Parathyroid adenoma (tissue), 2 donors: ENCODE data around the gene ATP5PB.
A peak's percentile ranks its signal among the peaks of the same experiment; 100 is the strongest.

Experiments
- H2AFZ ChIP-seq: fragments of 300-600 bp; sonication (generic); one replicate; pipeline ENCODE4 v1.7.0; 2017; ENCODE audit warnings: antibody characterized with exemption, mild to moderate bottlenecking
- H3K27ac ChIP-seq: fragments of 300-600 bp; sonication (generic); one replicate; pipeline ENCODE4 v1.7.0; 2017
- H3K27me3 ChIP-seq: fragments of 300-600 bp; sonication (generic); one replicate; pipeline ENCODE4 v1.7.0; 2017; ENCODE audit warnings: low read length; ENCODE audit not compliant: control insufficient read depth, insufficient read depth
- H3K36me3 ChIP-seq: fragments of 300-600 bp; sonication (generic); one replicate; pipeline ENCODE4 v1.7.0; 2017; ENCODE audit warnings: low read length; ENCODE audit not compliant: control insufficient read depth, insufficient read depth
- H3K4me1 ChIP-seq: fragments of 300-600 bp; sonication (generic); one replicate; pipeline ENCODE4 v1.7.0; 2017; ENCODE audit warnings: control low read depth
- H3K4me2 ChIP-seq: fragments of 300-600 bp; sonication (generic); one replicate; pipeline ENCODE4 v1.7.0; 2017; ENCODE audit warnings: low read length
- H3K4me3 ChIP-seq: fragments of 300-600 bp; sonication (generic); one replicate; pipeline ENCODE4 v1.7.0; 2017; ENCODE audit warnings: low read depth, low read length
- H3K79me2 ChIP-seq: fragments of 300-600 bp; sonication (generic); one replicate; pipeline ENCODE4 v1.7.0; 2017; ENCODE audit warnings: control low read depth
- H3K9ac ChIP-seq: fragments of 300-600 bp; sonication (generic); one replicate; pipeline ENCODE4 v1.7.0; 2017; ENCODE audit warnings: mild to moderate bottlenecking
- H3K9me3 ChIP-seq: fragments of 300-600 bp; sonication (generic); one replicate; pipeline ENCODE4 v1.7.0; 2017; ENCODE audit warnings: low read length; ENCODE audit not compliant: control insufficient read depth
- TF ChIP-seq, protein P1 (sequence below): fragments of 300-600 bp; sonication (generic); IDR thresholded peaks from one replicate; pipeline ENCODE4 v1.7.0; 2017; ENCODE audit warnings: antibody characterized with exemption, mild to moderate bottlenecking
- donor health status: primary hyperparathyroidism.

Gene ATP5PB

DNA sequence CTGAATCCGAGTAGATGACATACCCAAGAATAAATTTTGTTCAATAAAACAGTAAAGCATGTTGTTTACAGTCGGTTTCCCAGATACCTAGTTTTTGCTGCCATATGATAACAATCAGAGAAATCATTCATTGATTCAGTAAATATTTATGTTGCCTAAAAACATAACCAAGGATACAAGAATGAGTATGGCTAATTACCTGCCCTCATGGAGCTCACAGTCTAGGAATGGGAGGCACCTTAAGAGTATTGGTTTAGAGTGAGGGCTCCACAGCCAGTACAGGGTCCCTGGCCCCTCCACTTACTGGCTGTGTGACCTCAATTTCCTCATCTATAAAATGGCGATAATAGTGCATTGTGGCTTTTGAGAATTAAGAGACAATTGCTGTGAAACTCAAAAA lies 921 bp downstream of the ATP5PB start:
- Histone ChIP-seq H3K27me3 (no peaks in the 10 kb centered on the region), H3K27ac (no peak overlapping the region), H2AFZ (no peak overlapping the region), H3K79me2 (peaks cover 6% of the 10 kb centered on the region), H3K36me3 (no peaks in the 10 kb centered on the region), H3K4me1 (peaks cover 8% of the 10 kb centered on the region), H3K9ac (no peak overlapping the region), H3K4me2 (peak overlapping the region; percentile 80), H3K9me3 (no peaks in the 10 kb centered on the region), H3K4me3 (peak overlapping the region; percentile 100)
- TF ChIP-seq, protein P1, sequence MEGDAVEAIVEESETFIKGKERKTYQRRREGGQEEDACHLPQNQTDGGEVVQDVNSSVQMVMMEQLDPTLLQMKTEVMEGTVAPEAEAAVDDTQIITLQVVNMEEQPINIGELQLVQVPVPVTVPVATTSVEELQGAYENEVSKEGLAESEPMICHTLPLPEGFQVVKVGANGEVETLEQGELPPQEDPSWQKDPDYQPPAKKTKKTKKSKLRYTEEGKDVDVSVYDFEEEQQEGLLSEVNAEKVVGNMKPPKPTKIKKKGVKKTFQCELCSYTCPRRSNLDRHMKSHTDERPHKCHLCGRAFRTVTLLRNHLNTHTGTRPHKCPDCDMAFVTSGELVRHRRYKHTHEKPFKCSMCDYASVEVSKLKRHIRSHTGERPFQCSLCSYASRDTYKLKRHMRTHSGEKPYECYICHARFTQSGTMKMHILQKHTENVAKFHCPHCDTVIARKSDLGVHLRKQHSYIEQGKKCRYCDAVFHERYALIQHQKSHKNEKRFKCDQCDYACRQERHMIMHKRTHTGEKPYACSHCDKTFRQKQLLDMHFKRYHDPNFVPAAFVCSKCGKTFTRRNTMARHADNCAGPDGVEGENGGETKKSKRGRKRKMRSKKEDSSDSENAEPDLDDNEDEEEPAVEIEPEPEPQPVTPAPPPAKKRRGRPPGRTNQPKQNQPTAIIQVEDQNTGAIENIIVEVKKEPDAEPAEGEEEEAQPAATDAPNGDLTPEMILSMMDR, result no peak

DNA sequence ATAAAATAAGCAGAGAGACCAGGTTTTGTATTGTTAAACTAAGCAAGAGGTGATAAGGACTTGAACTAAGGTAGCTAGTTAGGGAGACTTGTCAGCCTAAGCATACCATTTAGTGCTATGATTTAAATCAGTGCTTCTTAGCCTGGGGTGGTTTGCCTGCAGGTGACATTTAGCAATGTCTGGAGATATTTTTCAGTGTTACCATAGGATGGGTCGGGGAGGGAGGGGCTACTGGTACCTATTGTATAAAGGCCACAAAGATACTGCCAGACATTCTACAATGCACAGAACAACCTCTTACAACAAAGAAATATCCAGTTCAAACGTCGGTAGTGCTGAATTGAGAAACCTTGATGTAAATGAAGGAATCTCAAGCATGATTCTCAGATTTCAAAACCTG lies 3.3 kb downstream of the ATP5PB start:
- Histone ChIP-seq H3K79me2 (peaks cover 6% of the 10 kb centered on the region), H3K27ac (no peak overlapping the region), H3K4me3 (no peak overlapping the region), H3K4me1 (peaks cover 8% of the 10 kb centered on the region), H3K27me3 (no peaks in the 10 kb centered on the region), H3K36me3 (no peaks in the 10 kb centered on the region), H2AFZ (no peak overlapping the region), H3K4me2 (no peak overlapping the region), H3K9ac (no peak overlapping the region), H3K9me3 (no peaks in the 10 kb centered on the region)
- TF ChIP-seq, protein P1, result no peak

GRCh38 chr1:111453706-111454105 lies 4.4 kb downstream of the ATP5PB start:
- Histone ChIP-seq H3K36me3 (no peaks in the 10 kb centered on the region), H3K9me3 (no peaks in the 10 kb centered on the region)
- TF ChIP-seq, protein P1, result no peak

GRCh38 chr1:111454859-111455641 lies 5.8 kb downstream of the ATP5PB start:
- no peaks in the 10 kb centered on the region for H3K27me3 ChIP-seq
- no peak overlapping the region for H3K9ac ChIP-seq
- H3K27ac ChIP-seq, result no peak overlapping the region
- TF ChIP-seq, protein P1, result no peak
- H3K79me2 ChIP-seq, result peaks cover 6% of the 10 kb centered on the region
- H3K36me3 ChIP-seq, result no peaks in the 10 kb centered on the region
- H3K4me2 ChIP-seq, result no peak overlapping the region
- no peaks in the 10 kb centered on the region for H3K9me3 ChIP-seq
- H3K4me1 ChIP-seq, result peaks cover 8% of the 10 kb centered on the region
- no peak overlapping the region for H2AFZ ChIP-seq
- no peak overlapping the region for H3K4me3 ChIP-seq

More at GRCh38 chr1:111453706-111454105, 4.4 kb downstream of the ATP5PB start:
- H3K4me3 ChIP-seq, result no peak overlapping the region
- peaks cover 8% of the 10 kb centered on the region for H3K4me1 ChIP-seq
- H2AFZ ChIP-seq, result no peak overlapping the region
- H3K9ac ChIP-seq, result no peak overlapping the region
- H3K27me3 ChIP-seq, result no peaks in the 10 kb centered on the region
- peaks cover 6% of the 10 kb centered on the region for H3K79me2 ChIP-seq
- H3K27ac ChIP-seq, result no peak overlapping the region
- H3K4me2 ChIP-seq, result no peak overlapping the region

GRCh38 chr1:111455642-111456031 lies 6.4 kb downstream of the ATP5PB start:
- Histone ChIP-seq H3K4me3 (no peak overlapping the region), H3K79me2 (peaks cover 6% of the 10 kb centered on the region), H3K9me3 (no peaks in the 10 kb centered on the region), H3K27ac (no peak overlapping the region), H3K4me1 (peaks cover 8% of the 10 kb centered on the region), H3K4me2 (no peak overlapping the region), H3K27me3 (no peaks in the 10 kb centered on the region), H3K9ac (no peak overlapping the region), H3K36me3 (no peaks in the 10 kb centered on the region), H2AFZ (no peak overlapping the region)
- TF ChIP-seq, protein P1, result no peak
